Pancreas (tissue), 10 donors: Measurements from ENCODE around the gene CACNG7. TPM values are rescaled to one million over a fixed set of nuclear protein-coding genes. Genes with fewer than 3 reads are reported as not detected.
"Not testable (repeated sequence)": the region's sequence is repeated elsewhere in the genome, so short reads cannot be mapped to it uniquely, and the experiment has no call there.

ENCODE experiments used
- ATAC-seq, 4 donors: fragments of 200-7000 bp; cut with Tn5 transposase; one replicate each; pipeline versions ENCODE4 v1.8.0 to v1.9.1; 2020; ENCODE audit warnings: mild to moderate bottlenecking in 4 of 4, moderate library complexity in 4 of 4
- DNase-seq, 6 donors: peaks; one replicate each; pipeline ENCODE4 v3.0.0-alpha.2; 2020
- FAIRE-seq: peaks from 2 replicates; lab custom pipeline; 2012; peaks lifted over from hg19 to GRCh38; lab: Jason Lieb, UNC
- H3K27ac ChIP-seq, 4 donors: fragments of 200-600 bp; sonication (generic); 1 replicate in 3 of 4; 2 replicates in 1 of 4; pipeline versions ENCODE4 v1.5.0 to v1.8.0; 2020
- H3K27me3 ChIP-seq, 4 donors: fragments of 200-600 bp; one replicate each; pipeline ENCODE4 v1.8.0; 2021
- H3K36me3 ChIP-seq, 3 donors: fragments of 200-600 bp; sonication (generic) in 1 of 3; one replicate each; pipeline versions ENCODE4 v1.5.0 to v1.8.0; 2020 to 2021
- H3K4me1 ChIP-seq, 3 donors: fragments of 200-600 bp; one replicate each; pipeline ENCODE4 v1.8.0; 2021
- H3K4me3 ChIP-seq, 4 donors: fragments of 200-600 bp; sonication (generic) in 2 of 4; one replicate each; pipeline versions ENCODE4 v1.5.0 to v1.8.0; 2020 to 2021
- H3K9me3 ChIP-seq, 4 donors: fragments of 200-600 bp; one replicate each; pipeline ENCODE4 v1.8.0; 2021
- WGBS, 2 donors: extraction: QIAGEN DNeasy Blood & Tissue Kit; methylation state at CpG; one replicate each; pipeline ENCODE4 v1.1.7; 2013; 5-methylcytosine and 5-hydroxymethylcytosine counted together
- intact Hi-C, 3 donors: fragments of 100-400 bp; cut with DNase I; formaldehyde crosslinking; loops; one replicate each; pipeline versions ENCODE4 v1.11.1 to v1.14.2; 2022
- polyA plus RNA-seq, 2 donors: library from polyadenylated mRNA; stranded (reverse); fragments of 200-250 nt; gene quantifications; one replicate each; pipeline ENCODE4 v1.2.3, GENCODE V29; 2013
- total RNA-seq, 6 donors: library from RNA; stranded (reverse); fragmentation: NEBNext Ultra II Directional in 4 of 6; extraction: Animal tissue kit (Norgen Biotek cat#: 25700) in 4 of 6; gene quantifications; one replicate each; pipeline versions ENCODE4 v1.2.1 to v1.2.4, GENCODE V29; 2021 to 2023
- TF ChIP-seq, protein P1 (sequence below), 4 donors: fragments of 200-600 bp; sonication (generic) in 3 of 4; IDR thresholded peaks; one replicate each; pipeline versions ENCODE4 v1.5.0 to v1.8.0; 2021; ENCODE audit warnings: antibody characterized with exemption in 4 of 4
- donor health status: healthy with polysubstance abuse.
- donor health status: DM: no; HTN: no; CAD: no; lungs with moderate emphysema.
- donor health status: DM: no; HTN: no; CAD: no.
- donor health status: control.
- donor health status: control.
- donor health status: Bipolar disorder and iron deficiency.
- donor health status: DM: yes; HTN: yes; CAD: no.
- donor health status: DM: no; HTN: no; CAD: no.
- donor health status: DM: no; HTN: no; CAD: no.
- donor health status: DM: yes; HTN: yes; CAD: no.

The CACNG7 gene
- total and polyA plus RNA-seq, 8 donors, result 0.02 to 0.09 (median 0.06) TPM; not detected in 4

- H3K27me3 ChIP-seq, result peaks cover 0 to 12% (median 2%) of the 10 kb centered on the region in 4 donors
- H3K4me3 ChIP-seq, result no peak overlapping the region
- TF ChIP-seq, protein P1, sequence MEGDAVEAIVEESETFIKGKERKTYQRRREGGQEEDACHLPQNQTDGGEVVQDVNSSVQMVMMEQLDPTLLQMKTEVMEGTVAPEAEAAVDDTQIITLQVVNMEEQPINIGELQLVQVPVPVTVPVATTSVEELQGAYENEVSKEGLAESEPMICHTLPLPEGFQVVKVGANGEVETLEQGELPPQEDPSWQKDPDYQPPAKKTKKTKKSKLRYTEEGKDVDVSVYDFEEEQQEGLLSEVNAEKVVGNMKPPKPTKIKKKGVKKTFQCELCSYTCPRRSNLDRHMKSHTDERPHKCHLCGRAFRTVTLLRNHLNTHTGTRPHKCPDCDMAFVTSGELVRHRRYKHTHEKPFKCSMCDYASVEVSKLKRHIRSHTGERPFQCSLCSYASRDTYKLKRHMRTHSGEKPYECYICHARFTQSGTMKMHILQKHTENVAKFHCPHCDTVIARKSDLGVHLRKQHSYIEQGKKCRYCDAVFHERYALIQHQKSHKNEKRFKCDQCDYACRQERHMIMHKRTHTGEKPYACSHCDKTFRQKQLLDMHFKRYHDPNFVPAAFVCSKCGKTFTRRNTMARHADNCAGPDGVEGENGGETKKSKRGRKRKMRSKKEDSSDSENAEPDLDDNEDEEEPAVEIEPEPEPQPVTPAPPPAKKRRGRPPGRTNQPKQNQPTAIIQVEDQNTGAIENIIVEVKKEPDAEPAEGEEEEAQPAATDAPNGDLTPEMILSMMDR (IDR thresholded peaks at IDR 0.05), result no peak
- intact Hi-C loops, result no loop called here
- no peak overlapping the region for H3K27ac ChIP-seq
- H3K36me3 ChIP-seq, result no peaks in the 10 kb centered on the region
- no peak for FAIRE-seq
- no peak for DNase-seq
- WGBS, 2 donors, result 43 to 50% methylated on average over 5 of the region's 5 CpGs
- ATAC-seq, result no peak
- H3K9me3 ChIP-seq, result no peaks in the 10 kb centered on the region
- H3K4me1 ChIP-seq, result no peaks in the 10 kb centered on the region
Measured at GRCh38 chr19:53947624-53948023, 38.5 kb downstream of the CACNG7 start.

GRCh38 chr19:53948611-53949010, 39.5 kb downstream of the CACNG7 start:
- DNase-seq, FAIRE-seq, H3K4me3 ChIP-seq, H3K4me1 ChIP-seq, H3K36me3 ChIP-seq, H3K9me3 ChIP-seq, ATAC-seq, H3K27me3 ChIP-seq, intact Hi-C loops, H3K27ac ChIP-seq: not testable (repeated sequence)
- 56 to 71% methylated on average over 5 of the region's 5 CpGs for WGBS, 2 donors

DNA sequence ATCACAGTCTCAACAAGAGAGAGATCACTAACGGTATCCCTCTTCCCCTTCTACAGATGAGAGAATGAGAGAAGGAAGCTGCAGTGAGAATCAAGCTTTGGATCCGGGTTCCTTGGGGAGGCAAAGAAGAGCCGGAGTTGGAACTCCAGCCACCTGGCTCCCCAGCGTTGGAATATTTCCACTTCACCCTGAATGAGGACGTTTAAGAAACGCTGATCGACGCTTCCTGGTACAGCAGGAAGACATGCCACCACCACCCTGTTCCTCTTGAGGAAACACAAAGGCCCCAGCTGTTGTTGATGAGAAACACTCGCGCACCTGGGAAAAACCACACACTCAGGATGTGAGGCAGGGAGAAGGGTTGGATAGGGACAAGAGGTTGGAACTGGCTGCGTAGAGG, 42.4 kb downstream of the CACNG7 start:
- Histone ChIP-seq H3K4me3 (no peak overlapping the region), H3K36me3 (no peaks in the 10 kb centered on the region), H3K27me3 (peaks cover 0 to 7% (median 0%) of the 10 kb centered on the region in 4 donors), H3K9me3 (no peaks in the 10 kb centered on the region), H3K27ac (no peak overlapping the region), H3K4me1 (no peaks in the 10 kb centered on the region)
- DNase-seq (no peak), ATAC-seq (no peak), FAIRE-seq (no peak)
- TF ChIP-seq, protein P1 (IDR thresholded peaks at IDR 0.05), result no peak
- intact Hi-C loops, result no loop called here
- 43 to 47% methylated on average over 11 of the region's 11 CpGs for WGBS, 2 donors

GRCh38 chr19:53951947-53952346, 42.9 kb downstream of the CACNG7 start:
- ATAC-seq (no peak), DNase-seq (no peak), FAIRE-seq (no peak)
- no peak overlapping the region for H3K27ac ChIP-seq
- intact Hi-C loops, result no loop called here
- H3K27me3 ChIP-seq, result peaks cover 0 to 6% (median 0%) of the 10 kb centered on the region in 4 donors
- no peaks in the 10 kb centered on the region for H3K4me1 ChIP-seq
- no peaks in the 10 kb centered on the region for H3K36me3 ChIP-seq
- TF ChIP-seq, protein P1 (IDR thresholded peaks at IDR 0.05), result no peak
- H3K9me3 ChIP-seq, result no peaks in the 10 kb centered on the region
- 48 to 56% methylated on average over 9 of the region's 9 CpGs for WGBS, 2 donors
- no peak overlapping the region for H3K4me3 ChIP-seq

DNA sequence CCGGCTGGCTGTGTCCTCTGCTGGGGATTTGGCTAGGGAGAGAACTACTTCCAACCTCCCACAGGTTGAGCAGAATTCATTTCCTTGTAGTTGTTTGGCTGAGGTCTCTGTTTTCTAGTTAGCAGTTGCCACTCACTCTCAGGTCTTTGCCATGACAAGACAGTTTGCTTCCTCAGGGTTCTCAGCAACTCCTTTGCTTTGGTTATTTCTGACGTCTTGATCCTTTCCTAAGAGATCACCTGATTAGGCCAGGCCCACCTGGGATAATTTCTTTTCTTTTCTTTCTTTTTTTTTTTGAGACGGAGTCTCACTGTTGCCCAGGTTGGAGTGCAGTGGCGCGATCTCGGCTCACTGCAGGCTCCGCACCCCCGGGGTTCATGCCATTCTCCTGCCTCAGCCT, 44.3 kb downstream of the CACNG7 start:
- no peak for FAIRE-seq
- no peaks in the 10 kb centered on the region for H3K9me3 ChIP-seq
- no peak for DNase-seq
- ATAC-seq, result no peak
- H3K4me3 ChIP-seq, result no peak overlapping the region
- H3K4me1 ChIP-seq, result no peaks in the 10 kb centered on the region
- TF ChIP-seq, protein P1 (IDR thresholded peaks at IDR 0.05), result no peak
- H3K27me3 ChIP-seq, result no peaks in the 10 kb centered on the region
- no peak overlapping the region for H3K27ac ChIP-seq
- intact Hi-C loops, result no loop called here
- WGBS, 2 donors, result 72 to 84% methylated on average over 8 of the region's 8 CpGs
- no peaks in the 10 kb centered on the region for H3K36me3 ChIP-seq
